ENCODE measurements around the gene UGDH.
"Not testable (repeated sequence)": the region's sequence is repeated elsewhere in the genome, so short reads cannot be mapped to it uniquely, and the experiment has no call there.

The UGDH gene

DNA sequence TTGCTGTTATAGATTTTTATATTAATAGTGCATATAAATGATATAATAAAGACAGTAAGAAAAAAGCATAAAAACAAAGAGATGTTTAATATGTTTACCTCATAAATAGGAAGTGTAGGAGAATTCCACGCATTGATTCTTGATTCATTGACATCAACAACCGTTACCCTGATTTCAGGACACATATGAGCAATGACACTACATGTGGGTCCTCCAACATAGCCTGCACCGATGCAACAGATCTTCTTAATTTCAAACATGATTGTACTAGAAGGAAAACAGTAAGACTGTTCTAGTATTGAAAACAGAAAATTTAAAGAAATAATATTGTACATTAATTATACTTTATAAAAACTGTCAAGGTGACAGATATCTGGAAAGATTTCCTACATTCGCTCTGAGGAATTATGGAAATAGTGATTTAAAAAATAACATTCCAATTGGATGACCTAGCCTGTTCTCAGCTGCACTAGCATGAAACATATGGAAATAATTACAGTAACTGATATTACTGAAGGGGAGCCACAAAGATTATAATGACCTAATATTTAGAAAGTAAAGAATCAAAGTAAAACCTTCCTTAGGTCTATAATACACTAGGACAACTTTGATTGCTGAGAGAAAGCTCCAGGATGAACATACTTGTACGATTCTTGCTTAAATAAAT, 5.9 kb downstream of the UGDH start:
- H3K27me3 ChIP-seq (replicated peaks; ENCODE audit: control insufficient read depth, insufficient read depth, low read length) = no peaks in the 10 kb centered on the region
- DNase-seq (ENCODE audit: extremely low read depth, insufficient read length) = no peak
- no peak for TF ChIP-seq CTCF (IDR thresholded peaks at IDR 0.05; ENCODE audit: insufficient read depth, low read length, poor library complexity, severe bottlenecking)
- no peak overlapping the region for H3K4me3 ChIP-seq (replicated peaks; ENCODE audit: low read depth, low read length)
- H3K36me3 ChIP-seq (ENCODE audit: control insufficient read depth, insufficient read depth, low read length) = peaks cover 1% of the 10 kb centered on the region

DNA sequence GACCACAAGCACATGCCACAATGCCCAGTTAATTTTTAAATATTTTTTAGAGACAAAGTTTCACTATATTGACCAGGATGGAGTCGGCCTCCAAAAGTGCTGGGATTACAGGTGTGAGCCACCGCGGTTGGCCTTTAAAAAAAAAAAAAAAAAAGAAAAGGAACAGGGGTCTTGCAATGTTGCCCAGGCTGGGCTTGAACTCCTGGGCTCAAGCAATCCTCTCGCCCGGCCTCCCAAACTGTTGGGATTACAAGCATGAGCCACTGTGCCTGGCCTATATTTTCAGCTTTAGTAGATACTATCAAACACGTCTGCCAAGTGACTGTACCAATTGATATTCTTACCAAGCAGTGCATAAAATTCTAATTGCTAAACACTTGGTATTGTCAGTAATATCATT, 8.8 kb downstream of the UGDH start:
- Histone ChIP-seq H3K27me3 (replicated peaks; ENCODE audit: control insufficient read depth, insufficient read depth, low read length) (no peaks in the 10 kb centered on the region), H3K36me3 (ENCODE audit: control insufficient read depth, insufficient read depth, low read length) (peaks cover 1% of the 10 kb centered on the region), H3K4me3 (replicated peaks; ENCODE audit: low read depth, low read length) (no peak overlapping the region)
- no peak for TF ChIP-seq CTCF (IDR thresholded peaks at IDR 0.05; ENCODE audit: insufficient read depth, low read length, poor library complexity, severe bottlenecking)
- no peak for DNase-seq (ENCODE audit: extremely low read depth, insufficient read length)

DNA sequence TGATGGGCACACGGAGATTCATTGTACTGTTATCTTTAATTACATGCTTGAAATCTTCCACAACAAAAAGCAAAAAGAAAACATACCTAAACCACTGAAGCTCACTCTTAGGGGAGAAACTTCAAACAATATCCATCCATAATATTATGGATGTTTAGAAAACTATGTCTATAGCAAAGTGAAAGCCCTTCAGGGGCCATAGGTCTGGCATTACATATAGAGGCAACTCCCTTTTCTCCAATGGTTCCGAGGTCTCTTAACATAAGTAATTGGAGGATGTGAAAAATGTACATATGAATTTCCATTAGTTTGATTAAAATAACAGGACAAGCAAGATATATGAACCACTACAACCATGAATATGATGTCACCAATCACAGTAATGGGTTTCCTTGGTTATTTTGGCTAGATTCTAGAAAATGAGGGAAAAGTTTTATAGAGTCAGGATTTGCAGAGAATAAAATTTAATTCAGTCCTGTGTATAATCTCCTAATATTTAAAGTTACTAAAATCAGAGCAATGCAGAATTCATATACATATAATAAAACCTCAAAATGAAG, 10.8 kb downstream of the UGDH start:
- H3K27me3 ChIP-seq (replicated peaks; ENCODE audit: control insufficient read depth, insufficient read depth, low read length) = no peaks in the 10 kb centered on the region
- H3K4me3 ChIP-seq (replicated peaks; ENCODE audit: low read depth, low read length) = no peak overlapping the region
- H3K36me3 ChIP-seq (ENCODE audit: control insufficient read depth, insufficient read depth, low read length) = peaks cover 6% of the 10 kb centered on the region
- DNase-seq (ENCODE audit: extremely low read depth, insufficient read length) = no peak
- TF ChIP-seq CTCF (IDR thresholded peaks at IDR 0.05; ENCODE audit: insufficient read depth, low read length, poor library complexity, severe bottlenecking) = no peak

GRCh38 chr4:39515669-39516401, 11.4 kb downstream of the UGDH start:
- not testable (repeated sequence) for H3K27me3 ChIP-seq (replicated peaks; ENCODE audit: control insufficient read depth, insufficient read depth, low read length); H3K4me3 ChIP-seq (replicated peaks; ENCODE audit: low read depth, low read length); DNase-seq (ENCODE audit: extremely low read depth, insufficient read length); H3K36me3 ChIP-seq (ENCODE audit: control insufficient read depth, insufficient read depth, low read length)

DNA sequence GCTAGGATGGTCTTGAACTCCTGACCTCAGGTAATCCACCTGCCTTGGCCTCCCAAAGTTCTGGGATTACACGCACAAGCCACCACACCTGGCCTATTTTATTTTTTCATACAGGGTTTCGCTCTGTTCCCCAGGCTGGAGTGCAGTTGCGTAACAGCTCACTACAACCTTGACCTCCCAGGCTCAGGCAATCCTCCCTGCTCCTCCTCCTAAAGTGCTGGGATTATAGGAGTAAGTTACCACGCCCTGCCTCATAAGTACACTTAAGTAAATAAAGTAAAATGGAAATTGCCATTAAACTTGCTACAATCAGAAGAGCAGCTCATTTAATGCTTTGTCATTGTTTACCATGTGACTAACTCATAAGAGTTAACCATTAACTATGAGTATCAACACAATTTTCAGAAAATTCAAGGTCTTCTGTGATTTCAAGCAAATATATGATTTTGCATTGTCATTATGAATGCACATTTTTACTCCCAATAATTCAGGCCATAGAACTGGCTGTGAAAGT, 12.3 kb downstream of the UGDH start:
- no peak for TF ChIP-seq CTCF (IDR thresholded peaks at IDR 0.05; ENCODE audit: insufficient read depth, low read length, poor library complexity, severe bottlenecking)
- peaks cover 6% of the 10 kb centered on the region for H3K36me3 ChIP-seq (ENCODE audit: control insufficient read depth, insufficient read depth, low read length)
- no peak overlapping the region for H3K4me3 ChIP-seq (replicated peaks; ENCODE audit: low read depth, low read length)
- DNase-seq (ENCODE audit: extremely low read depth, insufficient read length) = no peak
- H3K27me3 ChIP-seq (replicated peaks; ENCODE audit: control insufficient read depth, insufficient read depth, low read length) = no peaks in the 10 kb centered on the region

DNA sequence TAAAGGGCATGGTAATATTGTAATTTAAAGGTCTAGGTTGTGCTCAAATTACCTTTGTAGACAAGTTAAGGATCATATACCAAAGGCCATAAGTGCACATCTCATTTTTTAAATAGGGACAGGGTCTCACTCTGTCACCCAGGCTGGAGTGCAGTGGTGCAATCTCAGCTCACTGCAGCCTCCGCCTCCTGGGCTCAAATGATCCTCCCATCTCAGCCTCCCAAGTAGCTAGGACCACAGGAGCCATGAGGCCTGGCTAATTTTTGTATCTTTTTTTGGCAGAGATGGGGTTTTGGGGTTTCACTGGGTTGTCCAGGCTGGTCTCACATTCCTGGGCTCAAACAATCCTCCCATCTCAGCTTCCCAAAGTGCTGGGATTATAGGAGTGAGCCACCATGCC, 13.0 kb downstream of the UGDH start:
- not testable (repeated sequence) for H3K27me3 ChIP-seq (replicated peaks; ENCODE audit: control insufficient read depth, insufficient read depth, low read length); H3K36me3 ChIP-seq (ENCODE audit: control insufficient read depth, insufficient read depth, low read length); H3K4me3 ChIP-seq (replicated peaks; ENCODE audit: low read depth, low read length); DNase-seq (ENCODE audit: extremely low read depth, insufficient read length)
